Activated gamma-delta T cell treated with Interleukin-2 at 50 U/mL for 16 hours (primary cell): ENCODE data around the gene KRT9.
A peak's percentile ranks its signal among the peaks of the same experiment; 100 is the strongest.
"Not testable (repeated sequence)": the region's sequence is repeated elsewhere in the genome, so short reads cannot be mapped to it uniquely, and the experiment has no call there.

ENCODE experiments used
- DNase-seq: peaks from one replicate; pipeline ENCODE4 v3.0.0-alpha.2; 2020

KRT9 gene

DNA sequence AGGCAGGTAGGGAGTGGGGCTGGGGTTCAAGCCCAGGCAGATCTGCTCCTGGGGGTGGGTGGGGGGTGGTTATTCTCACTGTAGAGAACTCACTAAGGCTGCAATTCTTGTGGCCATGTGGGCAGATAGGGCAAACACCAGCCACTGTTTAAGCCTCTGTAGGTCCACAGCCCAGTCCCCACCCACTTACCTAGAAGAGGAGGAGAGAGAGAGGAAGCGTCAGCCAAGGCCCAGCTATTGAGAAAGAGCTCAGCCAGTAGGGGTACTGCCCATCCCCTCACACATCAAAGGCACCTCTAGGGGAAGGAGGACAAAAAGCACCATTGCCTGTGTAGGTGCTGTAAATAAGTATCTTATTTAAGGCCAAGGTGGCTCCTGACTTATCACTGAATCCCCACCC, 27.8 kb upstream of the KRT9 start:
- DNase-seq, result no peak

- no peak for DNase-seq
Measured at GRCh38 chr17:41595585-41595984, 23.7 kb upstream of the KRT9 start.

DNA sequence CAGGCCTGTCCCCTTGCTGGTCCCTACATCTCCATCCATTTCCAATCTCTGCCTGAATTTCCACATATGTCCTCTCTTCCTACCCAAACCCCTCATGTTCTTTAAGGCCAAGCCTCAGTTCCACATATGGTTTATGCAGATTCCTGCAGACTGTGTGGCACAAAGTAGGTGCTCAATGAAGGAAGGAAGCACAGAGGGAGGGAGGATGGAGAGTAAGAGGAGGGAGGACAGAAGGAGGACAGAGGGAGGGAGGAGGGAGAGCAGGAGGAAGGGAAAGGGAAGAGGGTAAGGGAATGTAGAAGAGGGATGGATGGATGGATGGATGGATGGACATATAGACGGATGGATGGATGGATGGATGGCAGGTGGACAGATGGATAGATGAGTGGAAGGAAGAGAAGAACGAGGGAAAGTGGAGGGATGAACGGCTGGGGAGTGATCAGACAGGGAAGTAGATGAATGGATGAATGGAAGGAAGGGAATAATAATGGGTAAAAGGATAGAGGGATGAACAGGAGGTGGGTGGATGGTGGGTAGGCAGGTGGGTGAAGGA, 22.6 kb upstream of the KRT9 start:
- DNase-seq, result no peak

GRCh38 chr17:41593306-41593981, 21.6 kb upstream of the KRT9 start:
- DNase-seq, result no peak

DNA sequence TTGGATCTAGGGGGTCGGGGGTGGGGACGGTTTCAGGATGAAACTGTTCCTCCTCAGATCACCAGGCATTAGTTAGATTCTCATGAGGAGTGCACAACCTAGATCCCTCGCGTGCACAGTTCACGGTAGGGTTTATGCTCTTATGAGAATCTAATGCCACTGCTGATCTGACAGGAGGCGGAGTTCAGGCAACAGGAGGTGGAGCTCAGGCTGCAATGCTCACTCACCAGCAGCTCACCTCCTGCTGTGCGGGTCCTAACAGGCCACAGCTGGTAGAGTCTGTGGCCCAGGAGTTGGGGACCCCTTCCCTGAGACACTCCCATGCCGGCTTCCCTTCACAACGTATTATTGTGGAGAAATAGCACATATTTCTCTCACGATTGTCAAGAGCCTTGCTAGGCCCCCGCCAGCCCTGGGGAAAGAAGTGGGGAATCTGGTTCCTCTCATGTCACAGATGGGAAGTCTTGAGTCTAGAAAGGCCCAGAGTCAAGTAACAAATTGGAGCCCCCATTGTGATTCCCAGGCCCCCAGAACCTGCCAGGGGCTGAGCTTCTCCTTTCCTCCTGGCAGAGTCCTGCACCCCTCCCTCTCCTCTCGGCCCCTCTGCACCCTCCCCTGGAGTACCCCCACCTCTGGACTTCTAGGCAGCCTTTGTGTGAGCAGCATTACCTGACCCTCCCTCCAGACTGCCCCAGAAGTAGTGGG, 20.9 kb upstream of the KRT9 start:
- no peak for DNase-seq

DNA sequence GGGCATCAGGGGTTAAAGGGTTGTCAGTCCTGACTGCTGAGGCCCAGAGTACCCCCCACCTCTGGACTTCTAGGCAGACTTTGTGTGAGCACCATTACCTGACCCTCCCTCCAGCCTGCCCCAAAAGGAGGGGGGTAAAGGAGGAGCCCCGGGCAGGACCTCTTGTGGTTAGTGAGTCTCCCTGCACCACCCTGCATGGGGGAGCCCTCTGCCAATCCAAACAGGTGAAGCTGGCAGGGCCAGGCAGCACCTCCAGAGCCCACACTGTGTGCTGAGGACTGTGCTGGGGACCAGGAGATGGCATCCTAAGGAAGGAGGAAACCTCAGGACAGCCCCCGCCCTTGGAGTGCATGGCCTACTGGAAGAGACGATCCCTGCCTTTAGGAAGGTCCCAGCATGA, 17.4 kb upstream of the KRT9 start:
- no peak for DNase-seq

DNA sequence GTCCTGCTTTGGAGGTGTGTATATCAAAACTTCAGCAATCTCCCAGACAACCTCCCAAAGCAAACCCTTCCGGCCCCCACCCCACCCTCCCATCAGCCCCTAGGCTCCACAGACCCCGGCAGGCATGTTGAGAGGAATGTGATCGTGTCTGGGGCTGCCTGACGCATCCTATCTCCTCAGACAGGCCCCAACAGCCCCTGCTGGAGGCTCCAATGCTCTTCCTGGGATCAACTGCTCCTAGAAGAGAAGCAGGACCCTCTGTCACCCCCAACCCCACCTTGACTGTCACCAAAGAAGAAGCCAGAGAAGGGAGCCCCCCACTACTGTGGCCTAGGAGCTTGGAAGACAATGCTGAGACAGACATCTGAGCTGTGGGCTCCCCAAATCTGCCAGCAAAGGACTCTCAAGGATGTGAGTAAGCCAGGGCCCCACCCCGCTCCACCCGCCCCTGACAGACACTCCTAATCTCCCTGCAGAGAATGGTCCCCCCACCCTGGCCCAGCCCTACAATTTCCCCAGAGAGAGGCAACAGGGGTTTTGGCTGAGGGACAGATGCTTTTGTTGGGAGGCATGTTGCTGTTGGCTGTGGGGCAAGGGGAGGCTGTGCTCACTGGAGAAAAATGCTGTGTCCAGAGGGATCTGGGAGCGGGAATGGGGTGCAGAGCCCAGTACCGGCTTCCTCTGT, 16.4 kb upstream of the KRT9 start:
- DNase-seq, result no peak

DNA sequence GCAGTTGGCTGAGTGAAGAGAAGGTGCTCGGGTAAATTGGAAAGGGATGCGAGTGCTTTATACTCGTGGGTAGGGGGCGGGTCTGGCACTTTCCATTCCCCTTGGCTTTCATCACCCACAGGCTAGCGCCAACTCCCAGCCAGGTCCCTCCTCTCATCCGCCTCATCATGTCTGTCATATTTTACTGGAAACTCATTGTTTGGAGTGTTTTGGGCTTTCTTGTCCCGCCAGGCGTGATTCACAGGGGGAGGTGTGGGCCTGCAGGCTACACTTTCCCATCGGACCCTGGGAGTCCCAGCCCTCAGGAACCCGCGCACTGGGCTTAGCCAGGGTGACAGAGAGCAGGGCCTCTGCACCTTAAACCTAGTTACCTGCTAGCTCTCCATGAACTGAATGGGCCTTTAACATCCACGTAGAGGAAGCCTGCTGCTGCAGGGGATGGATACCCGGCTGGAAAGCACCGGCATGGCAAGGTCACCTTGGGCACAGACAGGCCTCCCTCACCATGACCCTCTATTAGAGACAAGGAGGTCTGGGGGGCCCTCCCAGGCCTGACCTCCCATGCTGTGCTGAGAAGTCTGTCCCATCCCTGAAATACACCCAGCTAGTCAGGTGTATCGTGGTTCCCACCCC, 15.1 kb upstream of the KRT9 start, which contains the start of gene KRT14:
Gene KRT14, minus strand, starts transcription at position 33 of the 633 bp plus-strand sequence. CDS start 61 bp downstream, outside the sequence.
- no peak for DNase-seq

GRCh38 chr17:41585301-41586056, 13.6 kb upstream of the KRT9 start:
- no peak for DNase-seq

DNA sequence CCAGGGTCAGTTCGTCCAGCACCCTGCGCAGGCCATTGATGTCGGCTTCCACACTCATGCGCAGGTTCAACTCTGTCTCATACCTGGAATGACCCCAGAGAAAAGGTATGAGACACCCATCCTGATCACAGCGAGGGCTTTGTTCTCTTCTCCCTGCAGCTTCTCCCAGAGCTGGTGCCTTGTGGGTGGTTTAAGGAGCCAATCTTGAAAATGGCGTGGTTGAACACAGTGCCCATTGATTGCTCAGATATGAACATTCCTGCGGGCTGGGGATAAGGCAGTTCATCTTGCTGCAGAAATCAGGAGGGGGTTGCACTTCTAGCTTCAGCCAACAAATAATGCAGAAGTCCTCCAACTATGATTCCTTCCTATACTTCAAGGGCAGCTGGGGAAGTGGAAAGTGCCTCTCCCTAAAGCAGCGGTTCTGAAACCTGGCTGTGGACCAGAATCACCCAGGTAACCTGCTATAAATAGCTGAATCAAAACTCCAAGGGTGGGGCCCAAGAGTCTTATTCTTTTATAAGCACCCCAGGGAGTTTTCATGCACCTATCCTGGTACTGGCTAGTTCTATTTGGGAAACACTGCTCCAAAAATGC, 12.6 kb upstream of the KRT9 start:
- DNase-seq, result not testable (repeated sequence)

DNA sequence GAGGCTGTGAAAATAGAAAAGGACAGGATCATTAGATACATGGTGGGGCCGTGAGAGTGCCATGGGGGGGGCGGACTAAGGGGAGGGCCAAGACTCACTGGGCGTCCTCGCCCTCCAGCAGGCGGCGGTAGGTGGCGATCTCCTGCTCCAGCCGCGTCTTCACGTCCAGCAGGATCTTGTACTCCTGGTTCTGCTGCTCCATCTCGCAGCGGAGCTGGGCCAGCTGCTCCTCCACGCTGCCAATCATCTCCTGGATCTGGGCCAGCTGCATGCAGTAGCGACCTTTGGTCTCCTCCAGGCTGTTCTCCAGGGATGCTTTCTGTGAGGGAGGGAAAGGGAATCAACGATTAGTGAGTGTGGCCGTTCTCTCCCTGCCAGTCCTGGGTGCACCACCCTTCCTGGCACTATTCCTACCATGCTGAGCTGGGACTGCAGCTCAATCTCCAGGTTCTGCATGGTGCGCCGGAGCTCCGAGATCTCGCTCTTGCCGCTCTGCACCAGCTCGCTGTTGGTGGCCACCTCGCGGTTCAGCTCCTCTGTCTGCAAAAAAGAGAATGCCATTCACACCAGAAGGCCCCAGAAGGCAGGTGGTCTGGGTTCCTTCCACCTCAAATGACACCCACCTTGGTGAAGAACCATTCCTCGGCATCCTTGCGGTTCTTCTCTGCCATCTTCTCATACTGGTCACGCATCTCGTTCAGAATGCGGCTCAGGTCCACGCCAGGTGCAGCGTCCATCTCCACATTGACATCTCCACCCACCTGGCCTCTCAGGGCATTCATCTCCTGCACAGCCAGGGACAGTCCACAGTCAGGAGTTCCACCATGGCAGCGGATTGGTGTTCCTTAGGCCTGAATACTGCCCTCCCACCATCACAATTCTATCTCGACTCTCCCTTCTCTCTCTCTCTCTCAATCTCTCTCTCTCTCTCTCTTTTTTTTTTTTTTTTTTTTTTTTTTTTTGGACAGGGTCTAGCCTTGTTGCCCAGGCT, 11.6 kb upstream of the KRT9 start:
- no peak for DNase-seq

DNA sequence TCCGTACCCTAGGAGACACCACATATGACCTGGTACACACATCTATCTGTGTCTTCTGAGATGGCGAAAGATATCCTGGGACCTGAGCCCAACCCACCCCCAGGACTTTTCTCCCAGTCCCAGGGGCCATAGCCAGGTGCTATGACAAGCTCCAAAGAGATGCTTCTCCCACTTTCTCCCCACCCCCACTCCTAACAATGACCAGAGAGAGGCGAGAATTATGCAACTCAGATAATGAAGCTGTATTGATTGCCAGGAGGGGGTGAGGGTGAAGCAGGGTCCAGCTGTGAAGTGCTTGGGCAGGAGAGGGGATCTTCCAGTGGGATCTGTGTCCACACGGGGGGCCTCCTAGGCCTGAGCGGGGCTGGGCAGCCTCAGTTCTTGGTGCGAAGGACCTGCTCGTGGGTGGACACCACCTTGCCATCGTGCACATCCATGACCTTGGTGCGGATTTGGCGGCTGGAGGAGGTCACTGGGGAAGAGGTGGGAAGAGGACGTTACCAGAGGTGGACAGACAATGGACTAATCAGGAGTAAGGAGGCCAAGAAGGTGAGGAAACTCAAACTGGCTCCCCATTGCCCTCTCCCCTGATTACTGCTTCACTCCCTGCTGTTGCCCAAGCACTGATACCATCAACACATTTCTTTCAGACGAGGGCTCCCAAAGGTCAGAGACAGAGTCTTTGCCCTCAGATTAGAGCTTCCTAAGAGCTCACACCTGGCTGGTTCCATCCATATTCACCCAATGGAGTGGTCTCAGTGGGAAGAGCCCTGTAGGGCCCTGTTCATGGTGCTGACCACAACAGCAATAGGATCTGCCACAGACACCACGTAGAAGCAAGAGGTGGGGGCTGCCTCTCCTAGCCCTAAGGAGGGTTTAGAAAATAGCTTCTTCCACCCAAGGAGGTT, 10.5 kb upstream of the KRT9 start:
- DNase-seq, result not testable (repeated sequence)

DNA sequence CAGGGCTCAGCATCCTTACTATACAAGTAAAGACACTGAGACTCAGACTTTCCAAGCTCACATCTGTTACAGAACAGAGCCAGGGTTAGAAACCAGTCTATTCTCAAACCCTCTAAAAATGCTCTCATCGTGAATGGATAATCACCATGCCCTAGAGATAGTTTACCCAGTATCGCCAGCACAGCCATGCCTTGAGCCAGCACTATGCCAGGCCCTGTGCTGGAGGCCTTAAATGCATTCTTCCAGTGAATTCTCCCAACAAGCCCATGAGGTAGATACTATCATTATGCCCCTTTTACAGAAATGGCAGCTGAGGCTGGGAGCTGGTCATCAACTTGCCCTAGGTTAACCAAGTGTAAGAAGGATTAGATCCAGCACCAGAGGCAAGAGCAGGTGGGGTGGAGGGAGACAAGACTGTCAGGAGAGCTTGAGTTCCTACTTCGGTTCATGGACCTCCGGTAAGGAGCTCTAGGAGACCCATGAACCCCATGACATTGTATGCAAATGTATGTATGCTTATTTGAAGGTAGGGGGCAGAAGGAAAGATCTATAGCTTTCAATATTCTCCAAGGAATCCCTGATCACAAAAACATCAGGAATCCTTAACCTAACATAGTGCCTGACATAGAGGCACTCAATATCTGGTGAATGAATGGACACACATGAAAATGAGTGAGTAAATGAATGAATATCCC, 9.7 kb upstream of the KRT9 start:
- DNase-seq, result no peak

- no peak for DNase-seq
Measured at GRCh38 chr17:41580687-41581365, 9.0 kb upstream of the KRT9 start.

GRCh38 chr17:41580244-41580575, 8.4 kb upstream of the KRT9 start:
- DNase-seq, result no peak

DNA sequence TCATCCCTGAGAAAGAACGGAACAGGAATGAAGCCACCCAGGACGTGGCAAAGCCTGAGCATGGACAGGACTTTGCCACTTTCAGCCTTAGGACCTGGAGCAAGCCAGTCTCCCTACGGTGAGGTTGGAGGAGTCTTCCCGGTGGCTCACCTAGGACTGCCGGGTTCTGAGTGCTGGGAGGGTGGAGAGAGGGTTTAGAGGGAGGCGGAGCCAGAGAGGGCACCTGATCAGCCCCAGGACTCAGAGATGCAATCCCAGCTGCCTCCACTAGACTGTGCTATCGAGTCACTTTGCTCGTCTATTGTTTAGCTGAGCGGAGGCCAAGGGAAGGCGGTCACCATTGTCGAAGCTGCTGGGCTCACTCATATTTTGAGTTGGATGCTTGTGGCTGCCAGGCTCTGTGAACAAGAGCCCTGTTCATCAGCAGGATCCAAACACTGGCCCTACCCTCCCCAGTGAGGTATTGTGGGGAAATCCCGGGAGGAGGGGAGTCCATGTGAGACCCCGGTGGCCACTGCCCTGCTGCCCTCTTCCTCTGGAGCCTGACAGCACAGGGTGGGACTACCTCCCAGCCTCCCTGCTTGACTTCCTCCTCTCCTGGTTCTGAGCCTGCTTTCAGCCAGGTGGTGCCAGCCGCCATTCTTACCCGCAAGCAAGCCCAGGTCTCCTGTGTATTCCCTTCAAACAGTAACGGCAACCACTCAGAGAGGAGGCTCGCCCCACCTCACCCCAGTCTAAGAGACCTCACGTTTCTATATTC, 7.8 kb upstream of the KRT9 start:
- DNase-seq, result peak; percentile 38

DNA sequence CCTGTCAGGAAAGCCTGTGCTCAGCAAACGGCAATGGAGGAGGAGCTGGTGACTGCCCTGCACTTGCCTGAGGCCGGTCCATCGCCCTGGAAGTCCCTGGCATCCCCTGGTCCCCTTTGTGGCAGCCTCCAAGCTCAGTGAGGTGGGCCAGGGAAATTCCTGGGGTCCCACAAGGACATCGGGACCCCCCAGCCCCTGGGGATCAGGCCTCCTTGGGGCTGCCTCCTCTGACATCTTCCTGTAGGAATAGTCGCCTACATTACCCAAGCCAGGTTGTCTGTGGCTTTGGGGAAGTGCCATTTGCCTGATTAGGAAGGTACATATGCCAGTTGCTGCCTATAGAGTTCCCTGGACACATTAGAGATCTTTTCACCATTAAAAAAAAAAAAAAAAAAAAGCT, 7.1 kb upstream of the KRT9 start:
- DNase-seq, result no peak

DNA sequence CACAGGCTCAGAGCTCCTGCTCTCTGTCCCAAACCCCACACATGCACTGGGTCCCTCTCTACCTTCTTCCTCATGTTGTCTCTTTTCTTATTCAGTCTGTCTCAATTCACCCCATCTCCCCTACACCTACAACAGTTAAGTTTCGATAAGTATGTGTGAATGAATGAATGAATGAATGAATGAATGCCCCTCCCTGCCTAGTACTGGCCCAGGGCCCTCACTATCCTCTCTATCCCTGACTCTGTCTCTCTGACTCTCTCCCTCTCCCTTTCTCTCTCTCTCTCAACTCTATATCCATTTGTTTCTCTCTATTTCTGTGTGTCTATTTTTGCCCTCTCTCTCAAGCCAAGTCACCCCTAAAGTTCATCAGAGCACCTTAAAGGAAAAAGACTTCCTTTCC, 6.7 kb upstream of the KRT9 start:
- no peak for DNase-seq
